Dendritic cell treated with granulocyte-macrophage colony-stimulating factor and Interleukin-4, amounts not matched to agents 40 ng/mL and 50 ng/mL, for 4 days (primary cell): ENCODE measurements around the gene CDK5.

Experiments used
- H3K27ac Mint-ChIP-seq: one replicate; pipeline ENCODE4 v1.8.0; 2022; ENCODE audit warnings: mild to moderate bottlenecking, mixed read lengths
- H3K27me3 Mint-ChIP-seq: one replicate; pipeline ENCODE4 v1.8.0; 2022; ENCODE audit warnings: mild to moderate bottlenecking, mixed read lengths
- H3K36me3 Mint-ChIP-seq: one replicate; pipeline ENCODE4 v1.8.0; 2022; ENCODE audit warnings: low read depth, mixed read lengths
- H3K4me1 Mint-ChIP-seq: one replicate; pipeline ENCODE4 v1.8.0; 2022; ENCODE audit warnings: low read depth, mixed read lengths
- H3K4me3 Mint-ChIP-seq: one replicate; pipeline ENCODE4 v1.8.0; 2022; ENCODE audit warnings: mild to moderate bottlenecking, moderate library complexity, mixed read lengths
- H3K9me3 Mint-ChIP-seq: one replicate; pipeline ENCODE4 v1.8.0; 2022; ENCODE audit warnings: mixed read lengths
- intact Hi-C: fragments of 100-400 bp; cut with micrococcal nuclease; formaldehyde crosslinking; loops from one replicate; pipeline ENCODE4 v1.15.0; 2022

CDK5 gene

GRCh38 chr7:151073990-151074389 is 16.3 kb upstream of the CDK5 start:
- Mint-ChIP-seq H3K27ac (no peak overlapping the region), H3K27me3 (no peaks in the 10 kb centered on the region), H3K4me3 (no peak overlapping the region), H3K36me3 (peaks cover 100% of the 10 kb centered on the region), H3K4me1 (peaks cover 22% of the 10 kb centered on the region), H3K9me3 (no peaks in the 10 kb centered on the region)
- intact Hi-C loops, result no loop called here

DNA sequence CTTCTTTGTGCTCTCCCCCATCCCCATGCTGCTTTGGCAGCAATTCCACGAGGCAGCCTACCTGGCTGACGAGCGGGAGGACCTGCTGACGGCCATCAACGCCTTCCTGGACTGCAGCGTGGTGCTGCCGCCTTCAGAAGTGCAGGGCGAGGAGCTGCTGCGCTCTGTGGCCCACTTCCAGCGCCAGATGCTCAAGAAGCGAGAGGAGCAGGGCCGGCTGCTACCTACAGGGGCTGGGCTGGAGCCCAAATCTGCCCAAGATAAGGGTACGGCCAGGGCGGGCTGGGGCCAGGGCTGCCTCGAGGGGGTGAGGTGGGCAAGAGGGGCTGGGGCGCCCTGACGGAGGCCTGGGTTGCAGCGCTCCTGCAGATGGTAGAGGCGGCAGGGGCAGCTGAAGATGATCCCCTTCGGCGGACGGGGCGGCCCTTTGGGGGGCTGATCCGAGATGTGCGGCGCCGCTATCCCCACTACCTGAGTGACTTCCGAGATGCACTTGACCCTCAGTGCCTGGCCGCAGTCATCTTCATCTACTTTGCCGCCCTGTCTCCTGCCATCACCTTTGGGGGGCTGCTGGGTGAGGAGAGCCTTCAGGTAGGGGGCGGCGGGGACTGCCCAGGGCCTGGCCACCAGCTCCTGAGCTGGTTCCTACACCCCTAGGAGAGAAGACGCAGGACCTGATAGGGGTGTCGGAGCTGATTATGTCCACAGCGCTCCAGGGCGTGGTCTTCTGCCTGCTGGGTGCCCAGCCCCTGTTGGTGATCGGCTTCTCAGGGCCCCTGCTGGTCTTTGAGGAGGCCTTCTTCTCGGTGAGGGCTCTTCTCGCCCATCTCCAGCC is 13.6 kb upstream of the CDK5 start:
- Mint-ChIP-seq H3K4me3 (no peak overlapping the region), H3K9me3 (no peaks in the 10 kb centered on the region), H3K36me3 (peaks cover 100% of the 10 kb centered on the region), H3K27me3 (no peaks in the 10 kb centered on the region), H3K27ac (no peak overlapping the region), H3K4me1 (peaks cover 5% of the 10 kb centered on the region)
- intact Hi-C loops, result no loop called here

DNA sequence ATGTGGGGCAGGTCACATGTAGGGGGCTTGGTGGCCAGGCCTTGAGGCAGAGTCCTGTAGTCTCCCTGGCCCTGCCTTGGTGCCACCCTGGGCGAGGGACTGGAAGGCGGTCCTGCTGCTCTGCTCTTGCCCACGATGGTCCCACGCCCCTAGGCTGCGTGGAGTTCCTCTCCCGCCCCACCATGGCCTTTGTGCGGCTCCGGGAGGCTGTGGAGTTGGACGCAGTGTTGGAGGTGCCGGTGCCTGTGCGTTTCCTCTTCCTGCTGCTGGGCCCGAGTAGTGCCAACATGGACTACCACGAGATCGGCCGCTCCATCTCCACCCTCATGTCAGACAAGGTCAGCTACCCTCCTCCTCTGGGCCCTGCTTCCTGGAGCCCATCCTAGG is 12.9 kb upstream of the CDK5 start:
- intact Hi-C loops, result no loop called here
- no peak overlapping the region for H3K27ac Mint-ChIP-seq
- no peaks in the 10 kb centered on the region for H3K9me3 Mint-ChIP-seq
- H3K27me3 Mint-ChIP-seq, result no peaks in the 10 kb centered on the region
- peaks cover 100% of the 10 kb centered on the region for H3K36me3 Mint-ChIP-seq
- H3K4me3 Mint-ChIP-seq, result no peak overlapping the region
- H3K4me1 Mint-ChIP-seq, result no peaks in the 10 kb centered on the region

DNA sequence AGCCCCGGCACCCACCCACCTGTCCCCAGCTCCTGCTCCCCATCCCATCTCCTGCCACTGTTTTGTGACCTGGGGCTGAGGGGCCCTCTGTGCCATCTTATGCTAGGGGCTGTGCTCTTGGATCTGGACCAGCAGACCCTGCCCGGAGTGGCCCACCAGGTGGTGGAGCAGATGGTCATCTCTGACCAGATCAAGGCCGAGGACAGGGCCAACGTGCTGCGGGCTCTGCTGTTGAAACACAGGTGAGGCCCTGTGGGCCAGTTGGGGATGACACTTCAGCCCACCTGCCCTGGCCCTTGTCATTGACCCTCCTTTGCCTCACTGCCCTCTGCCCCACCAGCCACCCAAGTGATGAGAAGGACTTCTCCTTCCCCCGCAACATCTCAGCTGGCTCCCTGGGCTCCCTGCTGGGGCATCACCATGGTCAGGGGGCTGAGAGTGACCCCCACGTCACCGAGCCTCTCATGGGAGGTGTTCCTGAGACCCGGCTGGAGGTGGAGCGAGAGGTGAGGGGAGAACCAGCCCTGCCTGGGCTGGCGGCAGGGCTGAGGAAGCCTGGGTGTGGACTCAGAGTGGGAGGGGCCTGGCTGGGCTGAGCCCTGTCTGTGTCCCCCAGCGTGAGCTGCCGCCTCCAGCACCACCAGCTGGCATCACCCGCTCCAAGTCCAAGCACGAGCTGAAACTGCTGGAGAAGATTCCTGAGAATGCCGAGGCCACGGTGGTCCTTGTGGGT is 12.3 kb upstream of the CDK5 start:
- Mint-ChIP-seq H3K9me3 (no peaks in the 10 kb centered on the region), H3K4me3 (no peak overlapping the region), H3K27me3 (no peaks in the 10 kb centered on the region), H3K4me1 (no peaks in the 10 kb centered on the region), H3K36me3 (peaks cover 100% of the 10 kb centered on the region), H3K27ac (no peak overlapping the region)
- intact Hi-C loops, result no loop called here

- intact Hi-C loops, result no loop called here
- Mint-ChIP-seq H3K4me1 (no peaks in the 10 kb centered on the region), H3K9me3 (no peaks in the 10 kb centered on the region), H3K4me3 (no peak overlapping the region), H3K27me3 (no peaks in the 10 kb centered on the region), H3K36me3 (peaks cover 100% of the 10 kb centered on the region), H3K27ac (no peak overlapping the region)
These were observed 10.5 kb upstream of the CDK5 start for GRCh38 chr7:151068069-151068773.

DNA sequence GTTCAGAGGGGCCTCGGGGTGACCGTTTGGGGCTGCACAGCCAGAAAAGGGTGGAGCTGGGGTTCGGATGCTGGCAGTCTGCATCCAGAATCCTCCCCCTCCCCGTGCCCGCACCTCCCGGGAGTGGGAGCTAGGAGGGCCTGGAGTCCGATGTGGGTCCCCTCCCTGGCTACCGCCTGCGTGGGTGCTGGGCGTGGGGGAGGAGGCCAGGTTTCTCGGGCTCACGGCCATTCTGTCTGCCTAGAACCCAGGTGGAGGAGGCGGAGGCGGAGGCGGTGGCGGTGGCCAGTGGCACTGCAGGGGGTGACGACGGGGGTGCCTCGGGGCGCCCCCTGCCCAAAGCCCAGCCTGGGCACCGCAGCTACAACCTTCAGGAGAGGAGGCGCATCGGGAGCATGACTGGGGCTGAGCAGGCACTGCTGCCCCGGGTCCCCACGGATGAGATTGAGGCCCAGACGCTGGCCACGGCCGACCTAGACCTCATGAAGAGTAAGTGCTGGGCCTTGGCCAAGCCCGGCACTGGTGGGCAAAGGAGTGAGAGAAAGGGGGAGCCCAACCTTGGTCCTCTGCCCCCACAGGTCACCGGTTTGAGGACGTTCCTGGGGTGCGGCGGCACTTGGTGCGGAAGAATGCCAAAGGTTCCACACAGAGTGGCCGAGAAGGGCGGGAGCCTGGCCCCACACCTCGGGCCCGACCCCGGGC is 8.7 kb upstream of the CDK5 start:
- H3K27me3 Mint-ChIP-seq, result no peaks in the 10 kb centered on the region
- intact Hi-C loops, result no loop called here
- H3K4me1 Mint-ChIP-seq, result peaks cover 7% of the 10 kb centered on the region
- H3K36me3 Mint-ChIP-seq, result peaks cover 100% of the 10 kb centered on the region
- H3K27ac Mint-ChIP-seq, result no peak overlapping the region
- H3K9me3 Mint-ChIP-seq, result no peaks in the 10 kb centered on the region
- no peak overlapping the region for H3K4me3 Mint-ChIP-seq

GRCh38 chr7:151065516-151065915 is 7.8 kb upstream of the CDK5 start:
- no peaks in the 10 kb centered on the region for H3K27me3 Mint-ChIP-seq
- peaks cover 16% of the 10 kb centered on the region for H3K4me1 Mint-ChIP-seq
- peaks cover 95% of the 10 kb centered on the region for H3K36me3 Mint-ChIP-seq
- intact Hi-C loops, result no loop called here
- H3K27ac Mint-ChIP-seq, result no peak overlapping the region
- H3K9me3 Mint-ChIP-seq, result no peaks in the 10 kb centered on the region
- no peak overlapping the region for H3K4me3 Mint-ChIP-seq

GRCh38 chr7:151064993-151065392 is 7.3 kb upstream of the CDK5 start:
- Mint-ChIP-seq H3K27ac (no peak overlapping the region), H3K4me1 (peaks cover 22% of the 10 kb centered on the region), H3K9me3 (no peaks in the 10 kb centered on the region), H3K27me3 (no peaks in the 10 kb centered on the region), H3K36me3 (peaks cover 93% of the 10 kb centered on the region), H3K4me3 (no peak overlapping the region)
- intact Hi-C loops, result no loop called here

DNA sequence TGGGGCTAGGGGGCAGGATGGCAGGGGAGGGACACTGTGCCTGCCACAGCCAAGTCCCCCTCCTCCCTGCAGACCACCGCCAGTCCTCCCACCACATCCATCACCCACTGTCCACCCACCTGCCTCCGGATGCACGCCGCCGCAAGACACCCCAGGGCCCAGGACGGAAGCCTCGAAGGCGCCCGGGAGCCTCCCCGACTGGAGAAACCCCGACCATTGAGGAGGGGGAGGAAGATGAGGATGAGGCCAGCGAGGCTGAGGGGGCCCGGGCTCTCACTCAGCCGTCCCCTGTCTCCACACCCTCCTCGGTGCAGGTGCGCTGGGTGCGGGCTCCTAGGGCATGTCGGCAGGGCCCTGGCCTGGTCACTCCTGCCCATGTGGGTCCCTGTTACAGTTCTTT is 6.8 kb upstream of the CDK5 start:
- H3K27ac Mint-ChIP-seq, result no peak overlapping the region
- peaks cover 93% of the 10 kb centered on the region for H3K36me3 Mint-ChIP-seq
- H3K27me3 Mint-ChIP-seq, result no peaks in the 10 kb centered on the region
- H3K4me1 Mint-ChIP-seq, result peaks cover 24% of the 10 kb centered on the region
- H3K9me3 Mint-ChIP-seq, result no peaks in the 10 kb centered on the region
- no peak overlapping the region for H3K4me3 Mint-ChIP-seq
- intact Hi-C loops, result no loop called here

GRCh38 chr7:151063212-151063561 is 5.5 kb upstream of the CDK5 start:
- H3K27ac Mint-ChIP-seq, result no peak overlapping the region
- H3K27me3 Mint-ChIP-seq, result no peaks in the 10 kb centered on the region
- peaks cover 36% of the 10 kb centered on the region for H3K4me1 Mint-ChIP-seq
- intact Hi-C loops, result no loop called here
- peaks cover 84% of the 10 kb centered on the region for H3K36me3 Mint-ChIP-seq
- no peak overlapping the region for H3K4me3 Mint-ChIP-seq
- no peaks in the 10 kb centered on the region for H3K9me3 Mint-ChIP-seq

- Mint-ChIP-seq H3K9me3 (no peaks in the 10 kb centered on the region), H3K4me3 (no peak overlapping the region), H3K4me1 (peaks cover 37% of the 10 kb centered on the region), H3K36me3 (peaks cover 79% of the 10 kb centered on the region), H3K27ac (no peak overlapping the region), H3K27me3 (no peaks in the 10 kb centered on the region)
- intact Hi-C loops, result no loop called here
These were observed 4.9 kb upstream of the CDK5 start for GRCh38 chr7:151062399-151063211.

- Mint-ChIP-seq H3K4me3 (no peak overlapping the region), H3K27ac (peak overlapping the region; percentile 92), H3K4me1 (peaks cover 42% of the 10 kb centered on the region), H3K36me3 (peaks cover 79% of the 10 kb centered on the region), H3K27me3 (no peaks in the 10 kb centered on the region), H3K9me3 (no peaks in the 10 kb centered on the region)
- intact Hi-C loops, result no loop called here
These were observed 4.4 kb upstream of the CDK5 start for GRCh38 chr7:151062111-151062398.
